Dermis microvascular lymphatic vessel endothelial cell (primary cell): ENCODE results near the gene SMPDL3B. TPM values are rescaled to one million over a fixed set of nuclear protein-coding genes. Genes with fewer than 3 reads are reported as not detected.
A peak's percentile ranks its signal among the peaks of the same experiment; 100 is the strongest.

Experiments
- DNase-seq, 2 donors: peaks; one replicate each; pipeline versions ENCODE4 v3.0.0 to v3.0.0-alpha.2; 2010; ENCODE audit warnings: low read depth in 2 of 2
- total RNA-seq: library from RNA; depleted of rRNA; stranded (reverse); fragments of >200 nt; gene quantifications from 2 replicates; pipeline ENCODE4 v1.2.1, GENCODE V29; 2014

SMPDL3B gene
- total RNA-seq, 1 donor from 2014 or later: 0.26 TPM

DNA sequence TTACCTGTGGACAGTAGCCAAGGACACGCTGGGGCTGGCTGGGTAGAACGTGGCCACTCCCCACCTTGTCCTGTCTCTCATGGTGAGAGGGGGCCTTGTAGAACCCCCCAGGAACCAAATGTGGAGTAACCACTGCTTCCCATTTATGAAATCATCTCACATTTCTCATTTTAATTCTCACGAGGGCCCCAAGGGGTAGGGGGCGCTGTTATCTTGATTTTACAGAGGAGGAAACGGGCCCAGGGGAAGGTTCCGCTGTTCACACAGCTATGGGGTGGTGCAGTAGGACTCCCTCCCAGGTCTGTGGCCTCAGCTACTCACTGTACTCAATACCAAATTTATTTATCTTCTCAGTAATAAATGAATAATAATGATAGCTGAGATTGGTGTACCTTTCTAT is 5.5 kb downstream of the SMPDL3B start:
- DNase-seq: peak; percentile 25 to 54

DNA sequence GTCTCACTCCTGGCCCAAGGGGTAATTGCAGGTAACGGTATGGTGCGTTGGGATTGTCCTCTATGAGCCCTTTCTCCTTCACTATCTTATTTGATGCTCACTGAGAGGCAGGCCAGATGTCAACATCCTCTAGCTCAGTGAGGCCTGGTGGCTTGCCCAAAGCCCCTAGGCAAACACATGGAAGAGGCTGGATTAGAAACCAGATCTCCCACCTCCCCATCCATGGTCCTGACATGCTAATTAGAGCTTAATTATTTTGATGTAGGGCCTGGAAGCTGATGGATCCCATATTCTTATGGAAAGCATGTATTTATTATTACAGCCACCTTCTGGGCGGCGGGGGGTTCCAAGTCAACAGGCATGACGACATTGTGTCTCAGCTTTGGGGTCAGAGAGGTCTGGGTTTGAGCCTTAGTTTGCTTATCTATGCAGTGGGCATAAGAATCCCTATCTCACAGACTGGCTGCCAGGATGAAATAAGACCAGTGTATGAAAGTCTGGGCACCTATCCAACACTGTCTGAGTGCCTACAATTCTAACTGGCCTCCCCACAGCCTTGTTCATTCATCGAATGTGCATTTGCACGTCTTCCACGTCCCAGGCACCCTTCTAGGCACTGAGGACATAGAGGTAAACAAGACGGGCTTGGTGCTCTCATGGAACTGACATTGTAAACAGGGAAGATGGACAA is 6.2 kb downstream of the SMPDL3B start:
- DNase-seq: no peak

DNA sequence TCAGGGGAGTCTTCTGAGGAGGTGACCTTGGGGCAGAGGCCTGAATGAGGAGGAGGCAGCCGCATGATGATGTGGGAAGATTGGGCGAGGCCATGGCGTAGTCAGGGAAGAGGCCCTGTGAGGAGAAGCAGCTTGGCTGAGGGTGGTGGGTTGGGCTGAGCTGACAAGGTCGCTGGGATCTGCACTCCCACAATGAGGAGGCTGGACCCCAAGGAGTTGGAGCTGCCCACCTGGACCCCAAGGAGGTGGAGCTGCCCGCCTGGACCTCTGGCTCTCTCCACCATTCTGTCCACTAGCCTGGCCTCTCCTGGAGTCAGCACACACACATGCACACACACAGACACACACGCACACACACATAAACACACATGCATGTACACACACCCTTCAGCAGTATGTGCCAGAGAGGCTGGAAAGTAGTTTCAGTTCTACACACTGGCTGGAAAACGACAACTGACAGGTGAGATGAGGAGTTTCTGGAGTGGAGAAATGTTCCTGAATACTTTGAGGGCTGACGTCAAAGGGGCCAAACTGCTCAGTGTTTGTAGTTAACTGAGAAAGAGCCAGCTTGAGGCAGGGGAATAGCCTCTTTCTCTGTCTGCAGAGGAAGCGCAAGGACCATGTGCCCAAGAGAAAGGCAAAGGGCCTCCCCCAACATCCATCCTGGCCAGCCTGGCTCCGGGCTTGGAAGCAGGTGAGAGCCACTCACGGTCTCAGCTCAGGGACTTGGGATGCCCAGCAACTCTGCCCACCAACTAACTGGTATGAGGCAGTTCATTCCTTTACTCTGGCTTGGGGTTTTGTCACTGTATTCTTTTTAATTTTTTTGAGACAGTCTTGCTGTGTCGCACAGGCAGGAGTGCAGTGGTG is 7.1 kb downstream of the SMPDL3B start:
- DNase-seq: no peak

DNA sequence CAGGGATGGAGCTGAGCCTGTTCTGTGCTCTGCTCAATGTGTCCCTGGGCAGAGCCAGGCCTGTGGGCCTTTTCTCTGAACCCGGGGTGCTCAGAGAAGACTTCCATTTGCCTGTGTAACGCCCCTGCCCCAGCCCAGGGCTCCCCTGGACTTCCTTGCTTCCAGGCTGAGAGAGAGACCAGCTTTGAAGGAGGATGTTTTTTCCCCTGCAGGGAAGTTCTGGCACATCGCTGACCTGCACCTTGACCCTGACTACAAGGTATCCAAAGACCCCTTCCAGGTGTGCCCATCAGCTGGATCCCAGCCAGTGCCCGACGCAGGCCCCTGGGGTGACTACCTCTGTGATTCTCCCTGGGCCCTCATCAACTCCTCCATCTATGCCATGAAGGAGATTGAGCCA is 10.2 kb downstream of the SMPDL3B start:
- no peak for DNase-seq

DNA sequence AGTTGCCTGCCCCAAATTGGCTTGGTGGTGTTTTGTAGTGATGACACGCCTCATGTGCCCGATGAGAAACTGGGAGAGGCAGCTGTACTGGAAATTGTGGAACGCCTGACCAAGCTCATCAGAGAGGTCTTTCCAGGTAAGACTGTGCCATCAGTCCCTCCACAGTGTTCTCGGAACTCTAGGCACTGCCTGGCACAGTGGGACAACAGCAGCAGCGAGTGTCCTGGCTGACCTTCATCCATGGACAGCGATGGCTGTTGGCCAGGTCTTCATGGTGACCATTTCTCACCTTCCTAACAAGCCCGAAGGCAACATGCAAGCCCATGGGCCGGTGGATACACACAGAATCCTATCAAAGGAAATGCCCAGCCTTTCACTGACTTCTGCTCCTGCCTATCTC is 14.2 kb downstream of the SMPDL3B start:
- DNase-seq: no peak

DNA sequence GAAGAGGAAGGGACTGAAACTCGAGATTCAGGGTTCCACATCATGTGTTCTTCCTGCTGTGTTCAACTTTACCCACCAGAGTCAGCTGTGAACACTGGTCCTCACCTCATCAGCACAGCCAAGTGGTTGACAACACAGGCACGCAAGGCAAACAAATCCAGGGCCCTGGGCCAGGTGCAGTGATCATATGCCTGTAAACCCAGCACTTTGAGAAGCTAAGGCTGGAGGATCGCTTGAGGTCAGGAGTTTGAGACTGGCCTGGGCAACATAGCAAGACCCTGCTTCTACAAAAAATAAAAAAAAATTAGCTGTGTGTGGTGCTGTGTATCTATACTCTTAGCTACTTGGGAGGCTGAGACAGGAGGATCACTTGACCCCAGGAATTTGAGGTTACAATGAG is 16.6 kb downstream of the SMPDL3B start:
- DNase-seq: no peak

DNA sequence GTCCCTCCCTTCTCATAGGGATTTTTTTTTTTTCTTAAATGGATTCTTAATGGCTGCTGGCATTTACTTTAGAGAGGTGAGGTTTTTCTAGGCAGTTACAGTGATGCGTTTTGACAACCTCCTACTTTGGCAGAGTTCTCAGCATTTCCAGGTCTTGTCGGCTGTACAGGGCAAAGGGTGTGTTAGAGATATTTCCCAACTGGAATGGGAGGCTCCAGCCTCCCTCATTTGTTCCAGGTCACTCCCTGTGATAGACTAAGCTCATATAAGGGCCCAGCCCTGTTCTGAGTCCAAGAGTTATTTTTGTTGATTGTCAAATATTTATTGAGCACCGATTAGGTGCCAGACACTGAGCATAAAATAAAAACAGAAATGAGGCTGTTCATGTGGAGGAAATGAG is 17.3 kb downstream of the SMPDL3B start:
- no peak for DNase-seq

DNA sequence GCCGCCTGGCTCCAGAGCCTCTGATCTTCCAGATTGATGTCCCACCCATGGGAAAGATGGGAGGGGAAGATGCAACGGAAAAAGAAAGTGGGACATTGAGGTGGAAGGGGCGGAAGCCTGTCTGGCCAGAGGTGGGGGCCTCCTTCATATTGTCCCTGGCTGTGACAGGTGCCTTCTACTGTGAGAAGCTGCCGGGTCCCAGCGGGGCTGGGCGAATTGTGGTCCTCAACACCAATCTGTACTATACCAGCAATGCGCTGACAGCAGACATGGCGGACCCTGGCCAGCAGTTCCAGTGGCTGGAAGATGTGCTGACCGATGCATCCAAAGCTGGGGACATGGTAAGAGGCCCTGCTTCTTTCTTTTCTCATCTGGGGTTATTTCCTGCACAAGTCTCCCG is 19.4 kb downstream of the SMPDL3B start:
- no peak for DNase-seq

DNA sequence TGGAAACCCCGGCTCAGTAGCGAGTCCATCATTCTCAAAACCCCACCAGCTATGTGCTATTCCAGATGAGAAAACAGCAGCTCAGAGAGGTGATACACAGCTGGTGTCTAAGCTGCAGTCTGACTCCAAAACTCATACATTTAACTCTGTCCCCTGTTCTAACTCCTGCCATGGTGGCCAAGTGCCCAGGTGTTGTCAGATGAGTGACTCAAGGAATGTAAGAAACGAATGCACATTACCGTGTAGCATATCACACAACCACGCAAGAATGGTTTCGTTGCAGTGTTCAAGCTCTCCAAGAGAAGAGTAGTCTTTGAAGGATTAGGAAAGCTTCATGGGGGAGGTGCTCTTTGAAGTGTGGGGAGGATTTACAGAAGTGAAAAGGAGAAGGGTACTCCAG is 20.3 kb downstream of the SMPDL3B start:
- DNase-seq: no peak

- no peak for DNase-seq
These were observed 22.0 kb downstream of the SMPDL3B start for GRCh38 chr1:27956761-27957160.

DNA sequence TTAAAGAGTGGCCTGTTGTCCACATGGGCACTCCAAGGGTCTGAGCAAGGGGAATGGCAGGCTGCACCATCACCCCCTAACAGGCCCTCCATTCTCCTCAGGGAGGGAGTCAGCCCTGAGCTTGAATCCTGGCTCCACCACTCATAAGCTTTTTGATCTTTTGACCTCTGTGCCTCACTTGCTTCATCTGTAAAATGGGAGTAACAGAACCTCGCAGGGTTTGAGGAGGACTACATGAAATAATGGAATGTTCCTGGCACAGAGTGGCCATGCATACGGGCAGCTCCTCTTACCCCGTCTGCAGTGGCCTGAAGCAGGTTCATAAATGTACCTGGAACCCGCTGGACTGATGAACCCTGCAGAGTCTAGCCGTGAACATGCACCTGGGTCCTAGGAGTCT is 22.9 kb downstream of the SMPDL3B start:
- DNase-seq: no peak

DNA sequence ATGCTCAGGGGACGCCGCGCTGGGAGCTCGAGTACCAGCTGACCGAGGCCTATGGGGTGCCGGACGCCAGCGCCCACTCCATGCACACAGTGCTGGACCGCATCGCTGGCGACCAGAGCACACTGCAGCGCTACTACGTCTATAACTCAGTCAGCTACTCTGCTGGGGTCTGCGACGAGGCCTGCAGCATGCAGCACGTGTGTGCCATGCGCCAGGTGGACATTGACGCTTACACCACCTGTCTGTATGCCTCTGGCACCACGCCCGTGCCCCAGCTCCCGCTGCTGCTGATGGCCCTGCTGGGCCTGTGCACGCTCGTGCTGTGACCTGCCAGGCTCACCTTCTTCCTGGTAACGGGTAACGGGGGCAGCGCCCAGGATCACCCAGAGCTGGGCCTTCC is 23.7 kb downstream of the SMPDL3B start:
- DNase-seq: no peak

DNA sequence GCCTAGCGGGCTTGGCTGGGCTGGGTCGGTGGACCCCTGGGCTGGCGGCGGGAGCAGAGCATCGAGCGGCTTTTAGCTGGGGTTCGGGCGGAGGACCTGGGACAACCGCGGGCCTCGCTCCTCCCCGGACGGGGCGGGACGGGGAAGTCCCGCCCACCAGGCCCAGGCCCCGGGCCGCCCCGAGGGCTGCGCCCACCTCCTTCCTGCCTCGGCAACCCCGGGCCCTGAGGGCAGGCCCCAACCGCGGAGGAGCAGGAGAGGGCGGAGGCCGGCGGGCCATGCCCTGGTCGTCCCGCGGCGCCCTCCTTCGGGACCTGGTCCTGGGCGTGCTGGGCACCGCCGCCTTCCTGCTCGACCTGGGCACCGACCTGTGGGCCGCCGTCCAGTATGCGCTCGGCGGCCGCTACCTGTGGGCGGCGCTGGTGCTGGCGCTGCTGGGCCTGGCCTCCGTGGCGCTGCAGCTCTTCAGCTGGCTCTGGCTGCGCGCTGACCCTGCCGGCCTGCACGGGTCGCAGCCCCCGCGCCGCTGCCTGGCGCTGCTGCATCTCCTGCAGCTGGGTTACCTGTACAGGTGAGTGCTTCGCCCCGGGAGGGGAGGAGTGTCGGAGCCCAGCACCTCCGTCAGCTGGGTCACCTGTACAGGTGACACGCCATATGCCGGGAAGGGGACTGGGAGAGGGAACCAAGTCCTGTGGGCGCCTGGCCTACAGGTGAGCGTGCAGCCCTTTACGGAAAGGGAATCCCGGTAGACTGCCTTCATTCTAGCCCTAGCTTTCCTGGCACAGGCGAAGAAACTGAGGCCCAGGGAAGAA is 25.2 kb downstream of the SMPDL3B start, which contains the start of gene XKR8:
Gene XKR8 (plus strand): TSS at position 182 of the 812 bp plus-strand sequence. CDS start 97 bp downstream, at position 279.
- DNase-seq: peak; percentile 45 to 74

DNA sequence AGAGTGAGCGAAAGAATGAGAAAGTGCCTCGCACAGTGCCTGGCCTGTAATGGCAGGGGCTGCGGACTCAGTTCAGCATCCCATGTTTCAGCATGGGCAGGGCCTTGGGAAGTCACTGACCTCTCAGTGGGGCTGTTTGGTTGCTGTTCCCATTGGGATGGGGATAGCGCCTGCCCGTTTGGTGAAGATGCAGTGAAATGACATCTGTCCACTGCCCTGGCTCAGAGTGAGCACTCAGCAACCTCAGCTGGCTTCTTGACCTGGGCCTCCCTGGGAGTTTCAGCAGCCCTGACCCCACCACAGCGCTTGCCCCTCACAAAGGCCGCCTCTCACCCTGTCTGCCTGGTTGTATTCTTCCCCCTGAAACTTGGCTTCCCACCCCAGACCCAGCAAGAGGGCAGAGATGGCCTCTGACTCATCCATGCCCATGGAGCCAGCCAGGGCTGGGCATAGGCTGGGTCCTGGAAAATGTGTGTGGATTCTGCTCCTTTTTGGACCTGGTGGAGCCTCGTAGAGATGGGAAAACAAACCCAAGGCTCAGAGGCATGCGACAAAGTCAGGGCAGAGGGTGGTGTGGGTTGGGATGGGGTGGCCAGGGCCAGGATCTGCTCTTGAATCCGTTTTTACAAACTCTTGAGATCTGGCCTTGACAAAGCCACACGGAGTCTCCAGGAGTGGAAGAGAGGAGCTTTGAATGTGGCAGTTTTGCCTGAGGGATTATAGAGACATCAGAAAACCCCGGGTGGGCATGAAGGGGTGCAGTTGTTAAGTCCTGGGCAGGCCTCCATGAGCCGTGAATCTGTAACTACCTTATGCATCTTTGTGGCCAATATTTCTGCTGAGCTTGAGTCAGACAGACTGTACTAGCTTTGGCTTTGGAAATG is 26.2 kb downstream of the SMPDL3B start:
- DNase-seq: peak in 1 of 2 donors; percentile 15

DNA sequence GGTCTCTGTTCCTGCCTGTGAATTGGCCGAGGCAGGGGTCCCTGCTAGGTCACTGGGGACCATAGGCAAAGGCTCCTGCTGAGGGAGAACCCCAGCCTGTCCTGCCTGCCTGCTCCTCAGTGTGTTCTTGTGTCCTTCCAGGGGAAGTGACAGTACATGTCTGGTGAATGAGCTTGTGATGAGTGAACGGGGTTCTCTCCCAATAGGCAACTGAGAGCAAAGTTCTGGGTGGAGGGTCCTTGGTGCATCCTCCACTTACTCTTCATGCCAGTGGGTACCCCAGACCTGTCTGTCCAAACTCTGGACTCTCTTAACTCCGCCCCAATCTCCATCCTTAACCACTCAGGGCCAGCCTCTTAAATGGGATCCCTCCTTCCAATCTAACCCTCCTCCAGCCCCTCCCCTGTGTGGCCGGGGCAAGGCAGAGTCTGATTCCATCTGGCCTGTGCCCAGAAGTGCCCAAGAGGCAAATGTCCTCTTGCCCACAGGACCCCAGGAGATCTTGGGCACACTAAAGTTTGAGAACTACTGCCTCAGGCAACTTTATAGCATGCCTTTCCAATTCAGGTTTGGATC is 26.9 kb downstream of the SMPDL3B start:
- no peak for DNase-seq

GRCh38 chr1:27963393-27963792 is 28.6 kb downstream of the SMPDL3B start:
- DNase-seq: no peak

GRCh38 chr1:27966402-27967105 is 31.8 kb downstream of the SMPDL3B start:
- DNase-seq: no peak

- no peak for DNase-seq
These were observed 32.5 kb downstream of the SMPDL3B start for GRCh38 chr1:27967106-27967883.

DNA sequence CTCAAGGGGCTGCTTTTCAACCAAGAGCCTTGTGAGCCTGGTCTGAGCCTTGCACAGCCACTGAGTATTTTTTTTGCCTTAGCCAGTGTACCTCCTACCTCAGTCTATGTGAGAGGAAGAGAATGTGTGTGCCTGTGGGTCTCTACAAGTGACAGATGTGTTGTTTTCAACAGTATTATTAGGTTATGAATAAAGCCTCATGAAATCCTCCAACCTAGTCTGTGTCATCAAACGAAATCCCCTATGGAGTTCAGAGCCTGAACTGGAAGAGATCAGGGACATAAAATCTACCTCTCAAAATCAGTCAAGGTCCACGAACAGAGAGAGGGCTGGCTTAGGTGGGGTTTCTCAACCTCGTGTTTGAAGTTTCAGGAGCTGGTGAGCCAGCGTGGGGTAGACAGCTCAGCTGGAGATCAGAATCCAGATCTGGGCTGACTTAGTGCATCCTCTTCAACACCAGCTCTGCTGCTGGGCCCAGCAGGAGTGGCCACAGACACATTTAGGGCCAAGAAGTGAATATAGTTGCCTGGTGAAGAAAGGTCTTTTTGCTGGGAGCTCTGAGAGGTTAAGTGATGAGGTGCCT is 33.2 kb downstream of the SMPDL3B start:
- no peak for DNase-seq
